Measurements from ENCODE around the gene MT1B. TPM values are rescaled to one million over a fixed set of nuclear protein-coding genes. Genes with fewer than 3 reads are reported as not detected.

Gene MT1B
- total and polyA plus RNA-seq, 9 of the 15 experiments (the other 6 are each of a cell fraction or from before 2014, with no cell fraction given) = not detected

DNA sequence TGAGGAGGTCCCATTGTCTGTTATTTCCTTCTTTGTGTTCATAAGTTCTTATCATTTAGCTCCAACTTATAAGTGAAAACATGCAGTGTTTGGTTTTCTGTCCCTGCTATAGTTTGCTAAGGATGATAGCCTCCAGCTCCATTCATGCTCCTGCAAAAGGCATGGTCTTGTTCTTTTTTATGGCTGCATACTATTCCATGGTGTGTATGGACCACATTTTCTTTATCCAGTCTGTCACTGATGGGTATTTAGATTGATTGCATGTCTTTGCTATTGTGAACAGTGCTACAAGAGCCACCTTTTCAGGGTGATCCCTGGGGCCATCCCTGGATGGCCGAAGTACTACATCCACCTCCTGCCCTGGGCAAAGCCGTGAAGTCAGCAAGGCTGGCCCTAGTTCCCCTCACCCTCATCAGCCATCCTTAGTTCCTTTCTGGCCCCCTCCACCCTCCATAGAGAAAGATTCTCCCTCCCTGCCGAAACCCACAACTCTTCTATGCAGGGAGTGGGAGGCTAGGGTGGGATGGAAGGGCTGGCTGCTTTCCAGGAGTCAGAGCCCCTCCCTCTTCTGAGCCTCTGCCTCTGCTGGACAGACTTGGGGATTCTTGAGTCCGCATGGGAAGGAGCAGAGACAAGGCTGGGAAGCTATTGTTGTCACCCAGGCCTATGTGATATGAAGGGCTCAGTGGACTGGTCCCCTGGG, 38.9 kb downstream of the MT1B start (continued):
- TF ChIP-seq, protein P1, sequence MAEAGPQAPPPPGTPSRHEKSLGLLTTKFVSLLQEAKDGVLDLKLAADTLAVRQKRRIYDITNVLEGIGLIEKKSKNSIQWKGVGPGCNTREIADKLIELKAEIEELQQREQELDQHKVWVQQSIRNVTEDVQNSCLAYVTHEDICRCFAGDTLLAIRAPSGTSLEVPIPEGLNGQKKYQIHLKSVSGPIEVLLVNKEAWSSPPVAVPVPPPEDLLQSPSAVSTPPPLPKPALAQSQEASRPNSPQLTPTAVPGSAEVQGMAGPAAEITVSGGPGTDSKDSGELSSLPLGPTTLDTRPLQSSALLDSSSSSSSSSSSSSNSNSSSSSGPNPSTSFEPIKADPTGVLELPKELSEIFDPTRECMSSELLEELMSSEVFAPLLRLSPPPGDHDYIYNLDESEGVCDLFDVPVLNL (CRISPR knock-in tag; IDR thresholded peaks at IDR 0.05; ENCODE audit: low read depth) = no peak
- TF ChIP-seq KDM2B (CRISPR knock-in tag; IDR thresholded peaks at IDR 0.05) (no peak), CBFB (CRISPR knock-in tag; IDR thresholded peaks at IDR 0.05) (no peak), TEAD2 (tag; IDR thresholded peaks at IDR 0.05) (no peak), ZNF12 (CRISPR knock-in tag; IDR thresholded peaks at IDR 0.05) (no peak), HMG20A (CRISPR knock-in tag; conservative IDR thresholded peaks at IDR 0.05) (no peak), STAT5B (CRISPR knock-in tag; IDR thresholded peaks at IDR 0.05) (no peak), JUNB (CRISPR knock-in tag; conservative IDR thresholded peaks at IDR 0.05) (no peak), CCNT2 (IDR thresholded peaks at IDR 0.05; ENCODE audit: borderline replicate concordance, extremely low read depth, insufficient read length, low read depth, low read length) (no peak), NFIC (IDR thresholded peaks at IDR 0.05) (peak; percentile 21; the same call in 1 of the 2 replicates), HDAC1 (IDR thresholded peaks at IDR 0.05) (no peak)
- TF ChIP-seq, protein P2, sequence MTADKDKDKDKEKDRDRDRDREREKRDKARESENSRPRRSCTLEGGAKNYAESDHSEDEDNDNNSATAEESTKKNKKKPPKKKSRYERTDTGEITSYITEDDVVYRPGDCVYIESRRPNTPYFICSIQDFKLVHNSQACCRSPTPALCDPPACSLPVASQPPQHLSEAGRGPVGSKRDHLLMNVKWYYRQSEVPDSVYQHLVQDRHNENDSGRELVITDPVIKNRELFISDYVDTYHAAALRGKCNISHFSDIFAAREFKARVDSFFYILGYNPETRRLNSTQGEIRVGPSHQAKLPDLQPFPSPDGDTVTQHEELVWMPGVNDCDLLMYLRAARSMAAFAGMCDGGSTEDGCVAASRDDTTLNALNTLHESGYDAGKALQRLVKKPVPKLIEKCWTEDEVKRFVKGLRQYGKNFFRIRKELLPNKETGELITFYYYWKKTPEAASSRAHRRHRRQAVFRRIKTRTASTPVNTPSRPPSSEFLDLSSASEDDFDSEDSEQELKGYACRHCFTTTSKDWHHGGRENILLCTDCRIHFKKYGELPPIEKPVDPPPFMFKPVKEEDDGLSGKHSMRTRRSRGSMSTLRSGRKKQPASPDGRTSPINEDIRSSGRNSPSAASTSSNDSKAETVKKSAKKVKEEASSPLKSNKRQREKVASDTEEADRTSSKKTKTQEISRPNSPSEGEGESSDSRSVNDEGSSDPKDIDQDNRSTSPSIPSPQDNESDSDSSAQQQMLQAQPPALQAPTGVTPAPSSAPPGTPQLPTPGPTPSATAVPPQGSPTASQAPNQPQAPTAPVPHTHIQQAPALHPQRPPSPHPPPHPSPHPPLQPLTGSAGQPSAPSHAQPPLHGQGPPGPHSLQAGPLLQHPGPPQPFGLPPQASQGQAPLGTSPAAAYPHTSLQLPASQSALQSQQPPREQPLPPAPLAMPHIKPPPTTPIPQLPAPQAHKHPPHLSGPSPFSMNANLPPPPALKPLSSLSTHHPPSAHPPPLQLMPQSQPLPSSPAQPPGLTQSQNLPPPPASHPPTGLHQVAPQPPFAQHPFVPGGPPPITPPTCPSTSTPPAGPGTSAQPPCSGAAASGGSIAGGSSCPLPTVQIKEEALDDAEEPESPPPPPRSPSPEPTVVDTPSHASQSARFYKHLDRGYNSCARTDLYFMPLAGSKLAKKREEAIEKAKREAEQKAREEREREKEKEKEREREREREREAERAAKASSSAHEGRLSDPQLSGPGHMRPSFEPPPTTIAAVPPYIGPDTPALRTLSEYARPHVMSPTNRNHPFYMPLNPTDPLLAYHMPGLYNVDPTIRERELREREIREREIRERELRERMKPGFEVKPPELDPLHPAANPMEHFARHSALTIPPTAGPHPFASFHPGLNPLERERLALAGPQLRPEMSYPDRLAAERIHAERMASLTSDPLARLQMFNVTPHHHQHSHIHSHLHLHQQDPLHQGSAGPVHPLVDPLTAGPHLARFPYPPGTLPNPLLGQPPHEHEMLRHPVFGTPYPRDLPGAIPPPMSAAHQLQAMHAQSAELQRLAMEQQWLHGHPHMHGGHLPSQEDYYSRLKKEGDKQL (CRISPR knock-in tag; IDR thresholded peaks at IDR 0.05; ENCODE audit: borderline replicate concordance) = no peak
